B cell (primary cell): Measurements from ENCODE around the gene PUM2. TPM values are rescaled to one million over a fixed set of nuclear protein-coding genes. Genes with fewer than 3 reads are reported as not detected.
A peak's percentile ranks its signal among the peaks of the same experiment; 100 is the strongest.

Source experiments
- ATAC-seq: fragments of 200-7000 bp; cut with Tn5 transposase; one replicate; pipeline ENCODE4 v1.10.0; 2021; ENCODE audit warnings: low read depth, mild to moderate bottlenecking, moderate number of reproducible peaks, moderate library complexity
- CTCF ChIA-PET: fragments of 350-600 bp; sonication (Branson Sonifier 250); formaldehyde crosslinking; loops from one replicate; lab custom pipeline; 2021; ENCODE audit warnings: antibody characterized with exemption, inconsistent platforms; lab: Charles Lee
- POLR2A ChIA-PET: fragments of 350-600 bp; sonication (Branson Sonifier 250); formaldehyde crosslinking; loops from one replicate; lab custom pipeline; 2021; ENCODE audit warnings: antibody characterized with exemption; lab: Charles Lee
- DNase-seq: peaks from one replicate; pipeline ENCODE4 v3.0.0; 2013
- H2AFZ ChIP-seq: 2 replicates; pipeline ENCODE4 v1.6.1; 2012; ENCODE audit warnings: mild to moderate bottlenecking, low read depth, low read length; ENCODE audit not compliant: insufficient read depth, poor library complexity, severe bottlenecking
- H3K27ac ChIP-seq, 2 donors: 1 replicate in 1 of 2; 2 replicates in 1 of 2; pipeline ENCODE4 v1.5.1; 2012 to 2013; ENCODE audit warnings: low read length in 2 of 2, mild to moderate bottlenecking in 2 of 2, moderate library complexity in 1 of 2
- H3K27me3 ChIP-seq, 4 experiments: fragments of 200-600 bp in 1 of 4; sonication (generic) in 1 of 4; replicated peaks in 1 of 4; 1 replicate in 2 of 4; 2 replicates in 2 of 4; pipeline versions ENCODE4 v1.6.1 to v1.7.0; 2013 to 2016; ENCODE audit warnings: low read length in 3 of 4, mild to moderate bottlenecking in 2 of 4, mixed read lengths in 1 of 4, moderate library complexity in 1 of 4; ENCODE audit not compliant: insufficient read depth in 4 of 4, control insufficient read depth in 3 of 4; ENCODE audit errors: control extremely low read depth in 1 of 4
- H3K36me3 ChIP-seq, 2 experiments: replicated peaks in 1 of 2; 1 replicate in 1 of 2; 2 replicates in 1 of 2; pipeline versions ENCODE4 v1.6.1 to v1.7.1; 2013; ENCODE audit warnings: low read length in 1 of 2; ENCODE audit not compliant: insufficient read depth in 2 of 2, control insufficient read depth in 1 of 2; ENCODE audit errors: control extremely low read depth in 1 of 2, extremely low read depth in 1 of 2
- H3K4me1 ChIP-seq, 2 donors: fragments of 200-600 bp in 1 of 2; sonication (generic) in 1 of 2; 1 replicate in 1 of 2; 2 replicates in 1 of 2; pipeline versions ENCODE4 v1.5.1 to v1.6.1; 2013 to 2017; ENCODE audit warnings: low read length in 2 of 2; ENCODE audit not compliant: control insufficient read depth in 2 of 2, insufficient read depth in 2 of 2
- H3K4me2 ChIP-seq: replicated peaks from 2 replicates; pipeline ENCODE3; 2012; ENCODE audit warnings: mild to moderate bottlenecking, low read depth, low read length; ENCODE audit not compliant: poor library complexity, severe bottlenecking
- H3K4me3 ChIP-seq, 5 experiments: fragments of 200-600 bp in 1 of 5; sonication (generic) in 1 of 5; 1 replicate in 3 of 5; 2 replicates in 2 of 5; pipeline versions ENCODE4 v1.5.1 to v1.7.0; 2011 to 2016; ENCODE audit warnings: low read length in 4 of 5, mild to moderate bottlenecking in 4 of 5, low read depth in 2 of 5, control low read depth in 1 of 5, moderate library complexity in 1 of 5; ENCODE audit not compliant: insufficient read depth in 1 of 5; ENCODE audit errors: control extremely low read depth in 1 of 5, extremely low read depth in 1 of 5
- H3K79me2 ChIP-seq: fragments of 200-600 bp; sonication (generic); one replicate; pipeline ENCODE4 v1.6.0; 2016; ENCODE audit warnings: low read length; ENCODE audit not compliant: control insufficient read depth, insufficient read depth
- H3K9ac ChIP-seq: fragments of 200-600 bp; sonication (generic); 2 replicates; pipeline ENCODE4 v1.6.1; 2017; ENCODE audit warnings: mild to moderate bottlenecking, low read length, moderate library complexity
- H3K9me3 ChIP-seq, 3 donors: one replicate each; pipeline versions ENCODE4 v1.6.1 to v1.7.1; 2013; ENCODE audit warnings: low read length in 2 of 3; ENCODE audit not compliant: control insufficient read depth in 2 of 3, insufficient read depth in 1 of 3; ENCODE audit errors: control extremely low read depth in 1 of 3
- H4K20me1 ChIP-seq: 2 replicates; pipeline ENCODE4 v1.6.0; 2012; ENCODE audit warnings: mild to moderate bottlenecking, low read length; ENCODE audit not compliant: insufficient read depth, control insufficient read depth, poor library complexity, severe bottlenecking
- H3K27ac Mint-ChIP-seq: one replicate; pipeline ENCODE4 v1.8.0; 2021; ENCODE audit warnings: mixed read lengths
- H3K27me3 Mint-ChIP-seq: one replicate; pipeline ENCODE4 v1.8.0; 2021; ENCODE audit warnings: mixed read lengths
- H3K4me1 Mint-ChIP-seq: one replicate; pipeline ENCODE4 v1.8.0; 2021; ENCODE audit warnings: mixed read lengths
- H3K4me3 Mint-ChIP-seq: one replicate; pipeline ENCODE4 v1.8.0; 2021; ENCODE audit warnings: mixed read lengths
- H3K9me3 Mint-ChIP-seq: one replicate; pipeline ENCODE4 v1.8.0; 2022; ENCODE audit warnings: mixed read lengths; ENCODE audit not compliant: insufficient read depth
- CTCF ChIP-seq: fragments of 200-600 bp; IDR thresholded peaks from one replicate; pipeline ENCODE4 v1.8.0; 2022; ENCODE audit warnings: antibody characterized with exemption, mild to moderate bottlenecking
- EZH2 ChIP-seq: IDR thresholded peaks from 2 replicates; pipeline ENCODE4 v1.6.1; 2012; ENCODE audit warnings: borderline replicate concordance, low read depth, mild to moderate bottlenecking, moderate library complexity, low read length; ENCODE audit not compliant: insufficient read depth, poor library complexity, severe bottlenecking
- WGBS: methylation state at CpG from one replicate; pipeline ENCODE4 v1.1.5; 2013; ENCODE audit warnings: missing lambda C conversion rate; ENCODE audit not compliant: insufficient coverage; 5-methylcytosine and 5-hydroxymethylcytosine counted together
- intact Hi-C: fragments of 100-400 bp; cut with micrococcal nuclease; formaldehyde crosslinking; loops from one replicate; pipeline ENCODE4 v1.10.0; 2022
- polyA minus RNA-seq: library from RNA; depleted of rRNA, polyadenylated mRNA; stranded (reverse); fragments of >200 nt; gene quantifications from 2 replicates; pipeline ENCODE4 v1.2.3, GENCODE V29; 2012
- polyA plus RNA-seq: library from polyadenylated mRNA; depleted of rRNA; stranded (reverse); fragments of >200 nt; gene quantifications from 2 replicates; pipeline ENCODE4 v1.2.3, GENCODE V29; 2012
- total RNA-seq, 2 donors: library from RNA; stranded (reverse); fragments of 120-200 nt in 1 of 2; gene quantifications; 1 replicate in 1 of 2; 2 replicates in 1 of 2; pipeline versions ENCODE4 v1.2.3 to v1.2.4, GENCODE V29; 2013 to 2022

The PUM2 gene
- 151 and 163 TPM in 2 replicates for total RNA-seq
- 47.6 TPM for total RNA-seq (2013)
- 21.1 and 32.0 TPM in 2 replicates for polyA plus RNA-seq
- 64.0 and 74.1 TPM in 2 replicates for polyA minus RNA-seq

- POLR2A ChIA-PET = interaction anchor here (1.9 to 2.4 kb wide), 2 partner anchors 96 to 300 kb away, joined by 5 to 16 read pairs; partner anchors contain the start of genes HS1BP3 and RHOB
- Histone ChIP-seq H3K9me3 (no peaks in the 10 kb centered on the region), H3K4me3 (peak within 1 kb of the TSS; percentile 76 to 95 (median 86)), H3K27me3 (no peaks in the 10 kb centered on the region), H3K9ac (peak within 1 kb of the TSS; percentile 93), H3K27ac (peak within 1 kb of the TSS; percentile 89 to 94), H2AFZ (peak within 1 kb of the TSS; percentile 100), H3K4me1 (peaks cover 32 to 39% of the 10 kb centered on the region in 2 donors), H3K4me2 (peak within 1 kb of the TSS; percentile 92), H3K36me3 (peaks cover 0 to 11% of the 10 kb centered on the region in 2 experiments), H4K20me1 (peaks cover 39% of the 10 kb centered on the region), H3K79me2 (peaks cover 50% of the 10 kb centered on the region)
- peak; percentile 17 for TF ChIP-seq CTCF
- no peak for TF ChIP-seq EZH2
- H3K4me1 Mint-ChIP-seq = peaks cover 34% of the 10 kb centered on the region
- no peaks in the 10 kb centered on the region for H3K9me3 Mint-ChIP-seq
- under 1% methylated on average over 58 of the region's 70 CpGs for WGBS
- CTCF ChIA-PET = interaction anchor here (0.6 to 2.5 kb wide), 7 partner anchors 9 to 292 kb away, joined by 3 to 11 read pairs (median 3); no protein-coding TSS in a partner anchor
- no peak within 1 kb of the TSS for H3K4me3 Mint-ChIP-seq
- no peaks in the 10 kb centered on the region for H3K27me3 Mint-ChIP-seq
- DNase-seq (peak; percentile 99), ATAC-seq (peak; percentile 85)
- H3K27ac Mint-ChIP-seq = no peak within 1 kb of the TSS
- intact Hi-C loops = loop anchor here (1.0 to 2.0 kb wide), 5 partner anchors 25 to 448 kb away; partner anchors contain the start of genes HS1BP3, LAPTM4A and RHOB
Measured at GRCh38 chr2:20350753-20351554, at the start of gene PUM2. PUM2 (minus strand) TSS chr2:20350844; CDS start chr2:20327360, 23,484 bp downstream.
